ENCODE data around the gene COL27A1. TPM values are rescaled to one million over a fixed set of nuclear protein-coding genes. Genes with fewer than 3 reads are reported as not detected.
A peak's percentile ranks its signal among the peaks of the same experiment; 100 is the strongest.

COL27A1 gene
- total RNA-seq, 1 donor from 2014 or later: 48.5 TPM

DNA sequence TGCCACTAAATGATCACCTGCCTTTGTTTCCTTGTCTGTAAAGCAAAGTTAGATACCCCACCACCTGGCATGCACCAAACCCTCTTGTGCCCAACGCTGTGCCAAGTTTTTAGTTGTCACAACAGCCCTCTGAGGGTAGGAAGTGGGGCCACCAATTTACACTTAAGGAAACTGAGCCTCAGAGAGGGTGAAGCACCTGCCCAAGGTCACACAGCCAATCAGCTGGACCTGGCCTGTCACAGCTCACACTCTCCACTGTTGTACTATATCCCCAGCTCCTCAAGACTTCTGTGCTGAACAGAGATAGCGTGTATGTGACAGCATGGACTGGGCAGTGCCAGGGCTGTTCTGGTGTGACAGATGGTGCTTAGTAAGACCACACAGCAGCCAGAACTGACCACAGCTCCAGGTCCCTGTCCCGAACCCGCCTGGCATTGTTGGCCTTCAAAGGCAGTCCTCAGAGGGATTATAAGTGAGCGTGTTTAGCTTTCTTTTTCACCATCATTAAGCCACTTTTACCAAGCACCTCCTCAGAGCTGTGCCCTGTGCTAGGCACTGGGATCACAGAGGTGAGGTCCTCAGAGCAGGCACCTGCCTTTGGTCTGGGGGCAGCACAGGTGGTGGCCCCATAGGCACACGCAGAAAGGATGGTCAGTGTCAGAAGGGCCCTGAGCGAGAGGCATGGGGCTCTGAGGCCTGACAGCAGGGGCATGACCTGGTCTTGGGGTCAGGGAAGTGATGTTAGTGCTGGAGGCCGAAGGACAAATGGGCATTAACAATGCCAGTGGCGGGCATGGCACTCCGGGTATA is 71.1 kb downstream of the COL27A1 start:
- Mint-ChIP-seq H3K27me3 (ENCODE audit: low read depth) (no peaks in the 10 kb centered on the region), H3K4me1 (ENCODE audit: low read depth) (peaks cover 59% of the 10 kb centered on the region), H3K4me3 (ENCODE audit: unreplicated experiment) (no peak overlapping the region), H3K27ac (ENCODE audit: unreplicated experiment) (no peak overlapping the region), H3K9me3 (ENCODE audit: low read depth) (no peaks in the 10 kb centered on the region), H3K36me3 (ENCODE audit: low read depth) (peaks cover 5% of the 10 kb centered on the region)
- TF ChIP-seq, protein P1, sequence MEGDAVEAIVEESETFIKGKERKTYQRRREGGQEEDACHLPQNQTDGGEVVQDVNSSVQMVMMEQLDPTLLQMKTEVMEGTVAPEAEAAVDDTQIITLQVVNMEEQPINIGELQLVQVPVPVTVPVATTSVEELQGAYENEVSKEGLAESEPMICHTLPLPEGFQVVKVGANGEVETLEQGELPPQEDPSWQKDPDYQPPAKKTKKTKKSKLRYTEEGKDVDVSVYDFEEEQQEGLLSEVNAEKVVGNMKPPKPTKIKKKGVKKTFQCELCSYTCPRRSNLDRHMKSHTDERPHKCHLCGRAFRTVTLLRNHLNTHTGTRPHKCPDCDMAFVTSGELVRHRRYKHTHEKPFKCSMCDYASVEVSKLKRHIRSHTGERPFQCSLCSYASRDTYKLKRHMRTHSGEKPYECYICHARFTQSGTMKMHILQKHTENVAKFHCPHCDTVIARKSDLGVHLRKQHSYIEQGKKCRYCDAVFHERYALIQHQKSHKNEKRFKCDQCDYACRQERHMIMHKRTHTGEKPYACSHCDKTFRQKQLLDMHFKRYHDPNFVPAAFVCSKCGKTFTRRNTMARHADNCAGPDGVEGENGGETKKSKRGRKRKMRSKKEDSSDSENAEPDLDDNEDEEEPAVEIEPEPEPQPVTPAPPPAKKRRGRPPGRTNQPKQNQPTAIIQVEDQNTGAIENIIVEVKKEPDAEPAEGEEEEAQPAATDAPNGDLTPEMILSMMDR (IDR thresholded peaks at IDR 0.05): no peak
- DNase-seq (ENCODE audit: low spot score): no peak

- H3K27me3 Mint-ChIP-seq (ENCODE audit: low read depth): no peaks in the 10 kb centered on the region
- H3K36me3 Mint-ChIP-seq (ENCODE audit: low read depth): peaks cover 4% of the 10 kb centered on the region
- H3K4me3 Mint-ChIP-seq (ENCODE audit: unreplicated experiment): no peak overlapping the region
- no peak for DNase-seq (ENCODE audit: low spot score)
- TF ChIP-seq, protein P1 (IDR thresholded peaks at IDR 0.05): no peak
- no peaks in the 10 kb centered on the region for H3K9me3 Mint-ChIP-seq (ENCODE audit: low read depth)
- H3K27ac Mint-ChIP-seq (ENCODE audit: unreplicated experiment): no peak overlapping the region
- H3K4me1 Mint-ChIP-seq (ENCODE audit: low read depth): peaks cover 59% of the 10 kb centered on the region
Measured at GRCh38 chr9:114227288-114228015, 72.1 kb downstream of the COL27A1 start.

GRCh38 chr9:114228016-114228808 is 72.9 kb downstream of the COL27A1 start:
- TF ChIP-seq, protein P1 (IDR thresholded peaks at IDR 0.05): no peak
- Mint-ChIP-seq H3K27ac (ENCODE audit: unreplicated experiment) (no peak overlapping the region), H3K27me3 (ENCODE audit: low read depth) (no peaks in the 10 kb centered on the region), H3K4me1 (ENCODE audit: low read depth) (peaks cover 59% of the 10 kb centered on the region), H3K36me3 (ENCODE audit: low read depth) (peaks cover 4% of the 10 kb centered on the region), H3K4me3 (ENCODE audit: unreplicated experiment) (no peak overlapping the region), H3K9me3 (ENCODE audit: low read depth) (no peaks in the 10 kb centered on the region)
- DNase-seq (ENCODE audit: low spot score): no peak

DNA sequence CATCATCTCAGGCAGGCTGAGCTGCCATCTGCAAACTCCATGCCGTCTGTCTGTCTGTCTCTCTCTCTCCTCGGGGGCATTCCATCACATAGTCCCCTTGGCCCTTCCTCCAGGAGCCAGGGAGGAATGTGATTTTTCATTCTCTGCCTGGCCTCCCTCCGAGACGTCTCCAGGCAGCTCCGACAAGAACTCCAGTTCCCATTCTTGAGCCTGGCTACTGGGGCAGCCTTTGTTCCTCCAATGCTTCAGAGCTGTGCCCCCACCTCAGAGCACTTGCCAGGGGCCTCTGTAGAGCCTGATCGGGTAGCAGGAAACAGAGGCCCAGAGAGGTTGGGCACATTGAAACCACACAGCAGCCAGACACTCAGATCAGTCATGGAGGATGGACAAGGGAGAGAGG is 74.0 kb downstream of the COL27A1 start:
- TF ChIP-seq, protein P1 (IDR thresholded peaks at IDR 0.05): no peak

GRCh38 chr9:114230068-114230467 is 74.7 kb downstream of the COL27A1 start:
- Mint-ChIP-seq H3K27me3 (ENCODE audit: low read depth) (no peaks in the 10 kb centered on the region), H3K4me3 (ENCODE audit: unreplicated experiment) (no peak overlapping the region), H3K27ac (ENCODE audit: unreplicated experiment) (no peak overlapping the region), H3K36me3 (ENCODE audit: low read depth) (peaks cover 4% of the 10 kb centered on the region), H3K4me1 (ENCODE audit: low read depth) (peaks cover 57% of the 10 kb centered on the region), H3K9me3 (ENCODE audit: low read depth) (no peaks in the 10 kb centered on the region)
- no peak for DNase-seq (ENCODE audit: low spot score)
- TF ChIP-seq, protein P1 (IDR thresholded peaks at IDR 0.05): no peak

More for the DNA sequence above, 74.0 kb downstream of the COL27A1 start:
- Mint-ChIP-seq H3K4me3 (ENCODE audit: unreplicated experiment) (no peak overlapping the region), H3K36me3 (ENCODE audit: low read depth) (peaks cover 4% of the 10 kb centered on the region), H3K27ac (ENCODE audit: unreplicated experiment) (peak overlapping the region; percentile 71), H3K27me3 (ENCODE audit: low read depth) (no peaks in the 10 kb centered on the region), H3K4me1 (ENCODE audit: low read depth) (peaks cover 58% of the 10 kb centered on the region), H3K9me3 (ENCODE audit: low read depth) (no peaks in the 10 kb centered on the region)
- DNase-seq (ENCODE audit: low spot score): no peak

Data from chondrocyte (in vitro differentiated cells).